ENCODE data around the gene FBXO2.

The FBXO2 gene

DNA sequence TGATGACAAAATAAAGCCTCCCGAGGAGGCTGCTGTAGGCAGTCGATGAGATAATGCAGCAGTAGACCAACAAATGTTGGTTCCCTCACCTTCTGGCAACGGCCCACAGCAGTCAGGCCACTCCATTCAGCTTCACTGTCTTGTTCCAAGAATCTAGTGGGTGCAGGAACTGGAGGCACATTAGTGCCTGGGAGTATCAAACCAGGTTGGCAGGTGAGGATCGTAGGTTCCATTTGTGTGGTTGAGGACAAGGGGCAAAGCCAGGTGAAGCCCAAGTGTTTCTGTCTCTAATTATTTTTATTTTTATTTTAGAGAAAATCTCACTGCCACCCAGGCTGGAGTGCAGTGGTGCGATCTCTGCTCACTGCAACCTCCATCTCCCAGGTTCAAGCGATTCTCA is 13.3 kb downstream of the FBXO2 start:
- CTCF ChIA-PET: interaction anchor here (0.8 to 16.0 kb wide), 8 partner anchors 8 to 604 kb away, joined by 3 to 248 read pairs (median 6); no protein-coding TSS in a partner anchor
- POLR2A ChIA-PET: no interaction called here
- TF ChIP-seq, protein P1, sequence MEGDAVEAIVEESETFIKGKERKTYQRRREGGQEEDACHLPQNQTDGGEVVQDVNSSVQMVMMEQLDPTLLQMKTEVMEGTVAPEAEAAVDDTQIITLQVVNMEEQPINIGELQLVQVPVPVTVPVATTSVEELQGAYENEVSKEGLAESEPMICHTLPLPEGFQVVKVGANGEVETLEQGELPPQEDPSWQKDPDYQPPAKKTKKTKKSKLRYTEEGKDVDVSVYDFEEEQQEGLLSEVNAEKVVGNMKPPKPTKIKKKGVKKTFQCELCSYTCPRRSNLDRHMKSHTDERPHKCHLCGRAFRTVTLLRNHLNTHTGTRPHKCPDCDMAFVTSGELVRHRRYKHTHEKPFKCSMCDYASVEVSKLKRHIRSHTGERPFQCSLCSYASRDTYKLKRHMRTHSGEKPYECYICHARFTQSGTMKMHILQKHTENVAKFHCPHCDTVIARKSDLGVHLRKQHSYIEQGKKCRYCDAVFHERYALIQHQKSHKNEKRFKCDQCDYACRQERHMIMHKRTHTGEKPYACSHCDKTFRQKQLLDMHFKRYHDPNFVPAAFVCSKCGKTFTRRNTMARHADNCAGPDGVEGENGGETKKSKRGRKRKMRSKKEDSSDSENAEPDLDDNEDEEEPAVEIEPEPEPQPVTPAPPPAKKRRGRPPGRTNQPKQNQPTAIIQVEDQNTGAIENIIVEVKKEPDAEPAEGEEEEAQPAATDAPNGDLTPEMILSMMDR (IDR thresholded peaks at IDR 0.05; ENCODE audit: control extremely low read depth, extremely low read depth, low read depth, missing control alignments): no peak
- DNase-seq (ENCODE audit: extremely low spot score): no peak

DNA sequence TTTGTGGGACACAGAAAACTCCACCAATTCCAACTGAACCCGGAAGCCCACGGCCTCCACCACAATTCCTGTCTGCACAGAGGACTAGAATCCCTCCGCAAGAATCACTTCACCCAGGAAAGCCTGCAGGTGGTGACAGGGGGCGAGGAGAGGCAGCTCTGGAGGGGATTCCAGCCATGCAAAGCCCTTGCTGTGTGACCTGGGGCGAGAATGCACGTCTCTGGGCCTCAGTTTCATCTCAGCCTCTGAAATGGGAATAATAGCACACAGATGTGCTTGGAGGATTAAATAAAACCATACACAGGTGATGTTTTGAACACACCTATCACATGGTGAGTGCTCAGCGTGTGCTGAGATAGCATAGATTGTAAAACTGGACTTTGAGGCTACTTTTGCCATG is 14.1 kb downstream of the FBXO2 start:
- CTCF ChIA-PET: interaction anchor here (6.1 to 16.0 kb wide), 2 partner anchors 399 to 603 kb away, joined by 63 to 248 read pairs; no protein-coding TSS in a partner anchor
- no peak for DNase-seq (ENCODE audit: extremely low spot score)
- POLR2A ChIA-PET: no interaction called here
- TF ChIP-seq, protein P1 (IDR thresholded peaks at IDR 0.05; ENCODE audit: control extremely low read depth, extremely low read depth, low read depth, missing control alignments): no peak

DNA sequence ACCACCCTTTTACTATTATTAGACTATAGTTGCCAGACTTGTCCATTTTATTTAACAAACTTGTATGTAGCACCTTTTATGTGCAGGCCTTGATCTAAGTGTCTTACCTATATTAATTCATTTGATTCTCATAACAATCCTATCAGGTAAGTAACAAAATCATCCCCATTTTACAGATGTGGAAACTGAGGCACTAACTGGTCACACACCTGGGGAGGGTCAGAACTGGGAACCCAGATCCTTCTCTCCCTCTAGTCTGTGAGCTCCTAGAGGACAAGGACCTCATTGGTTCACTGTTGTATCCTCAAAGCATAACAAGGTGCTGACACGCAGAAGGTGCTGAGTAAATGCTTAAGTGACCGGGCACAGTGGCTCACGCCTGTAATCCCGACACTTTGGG is 14.9 kb downstream of the FBXO2 start:
- TF ChIP-seq, protein P1 (IDR thresholded peaks at IDR 0.05; ENCODE audit: control extremely low read depth, extremely low read depth, low read depth, missing control alignments): no peak
- no peak for DNase-seq (ENCODE audit: extremely low spot score)
- CTCF ChIA-PET: interaction anchor here (16.0 kb wide), 1 partner anchor 602 kb away, joined by 248 read pairs; no protein-coding TSS in a partner anchor
- POLR2A ChIA-PET: no interaction called here

DNA sequence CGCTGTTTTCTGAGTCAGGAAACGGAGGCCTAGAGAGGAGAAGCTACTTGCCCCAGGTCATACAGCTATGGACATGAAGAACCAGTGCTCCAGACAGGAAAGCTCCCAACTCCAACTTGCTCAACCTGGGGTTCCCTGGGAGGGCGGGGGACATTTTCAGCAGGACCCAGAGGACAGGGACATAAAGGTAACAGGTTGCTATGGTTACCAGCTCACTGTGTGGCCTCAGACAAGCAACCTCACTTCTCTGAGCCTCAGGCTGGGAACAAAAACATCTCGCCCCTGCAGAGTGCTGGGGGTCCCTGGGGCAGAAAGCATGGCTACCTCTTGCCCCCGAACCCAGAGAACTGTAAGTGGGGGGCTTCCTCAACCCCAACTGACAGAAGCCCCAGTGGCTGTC is 16.1 kb downstream of the FBXO2 start:
- POLR2A ChIA-PET: no interaction called here
- no peak for DNase-seq (ENCODE audit: extremely low spot score)
- CTCF ChIA-PET: interaction anchor here (1.1 to 3.0 kb wide), 5 partner anchors 8 to 601 kb away, joined by 3 to 20 read pairs (median 5); partner anchors contain the start of gene FBXO6
- TF ChIP-seq, protein P1 (IDR thresholded peaks at IDR 0.05; ENCODE audit: control extremely low read depth, extremely low read depth, low read depth, missing control alignments): no peak

DNA sequence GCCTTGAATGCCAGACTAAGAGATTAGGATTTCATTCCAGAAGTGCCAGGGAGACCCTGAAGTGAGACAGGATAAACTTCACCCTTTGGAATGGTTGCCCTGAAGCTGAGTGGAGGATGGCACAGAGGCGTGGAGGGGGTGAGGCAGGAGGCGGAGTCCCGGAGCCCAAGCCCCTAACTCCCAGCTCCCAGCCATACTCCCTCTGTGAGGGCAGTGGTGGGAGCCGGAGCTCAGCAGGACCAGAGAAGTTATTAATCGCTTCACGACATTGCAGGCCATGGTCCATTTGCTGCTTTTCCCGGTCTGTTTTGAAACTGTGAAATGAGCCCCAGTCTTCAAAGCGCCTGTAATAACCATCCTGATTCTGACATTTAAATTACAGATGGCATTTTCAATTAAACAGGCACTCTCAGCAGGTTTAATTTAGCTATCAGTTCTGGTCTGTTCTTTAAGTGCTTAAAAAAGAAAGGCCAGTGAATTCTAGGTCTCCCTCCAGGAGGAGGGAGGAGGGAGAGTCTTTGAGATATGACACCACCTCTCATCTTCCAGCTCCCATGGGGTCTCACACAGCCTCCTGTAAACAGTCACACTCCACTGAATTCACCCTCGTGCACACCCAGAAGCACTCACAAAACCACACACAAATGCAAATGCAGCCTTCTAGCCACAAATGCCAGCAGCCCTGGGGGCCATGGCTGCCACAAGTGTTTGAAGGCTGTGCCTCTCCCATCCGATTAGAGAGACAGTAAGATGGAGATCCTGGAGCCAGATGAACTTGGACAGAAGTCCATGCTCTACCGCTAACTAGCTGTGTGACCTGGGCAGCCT is 19.6 kb downstream of the FBXO2 start:
- no peak for DNase-seq (ENCODE audit: extremely low spot score)
- ChIA-PET POLR2A (interaction anchor here (0.5 kb wide), 1 partner anchor 385 kb away, joined by 6 read pairs; the partner anchor contains the start of gene MIIP), CTCF (interaction anchor here (1.1 to 5.0 kb wide), 7 partner anchors 8 to 597 kb away, joined by 3 to 25 read pairs (median 5); partner anchors contain the start of gene FBXO6)
- TF ChIP-seq, protein P1 (IDR thresholded peaks at IDR 0.05; ENCODE audit: control extremely low read depth, extremely low read depth, low read depth, missing control alignments): no peak

DNA sequence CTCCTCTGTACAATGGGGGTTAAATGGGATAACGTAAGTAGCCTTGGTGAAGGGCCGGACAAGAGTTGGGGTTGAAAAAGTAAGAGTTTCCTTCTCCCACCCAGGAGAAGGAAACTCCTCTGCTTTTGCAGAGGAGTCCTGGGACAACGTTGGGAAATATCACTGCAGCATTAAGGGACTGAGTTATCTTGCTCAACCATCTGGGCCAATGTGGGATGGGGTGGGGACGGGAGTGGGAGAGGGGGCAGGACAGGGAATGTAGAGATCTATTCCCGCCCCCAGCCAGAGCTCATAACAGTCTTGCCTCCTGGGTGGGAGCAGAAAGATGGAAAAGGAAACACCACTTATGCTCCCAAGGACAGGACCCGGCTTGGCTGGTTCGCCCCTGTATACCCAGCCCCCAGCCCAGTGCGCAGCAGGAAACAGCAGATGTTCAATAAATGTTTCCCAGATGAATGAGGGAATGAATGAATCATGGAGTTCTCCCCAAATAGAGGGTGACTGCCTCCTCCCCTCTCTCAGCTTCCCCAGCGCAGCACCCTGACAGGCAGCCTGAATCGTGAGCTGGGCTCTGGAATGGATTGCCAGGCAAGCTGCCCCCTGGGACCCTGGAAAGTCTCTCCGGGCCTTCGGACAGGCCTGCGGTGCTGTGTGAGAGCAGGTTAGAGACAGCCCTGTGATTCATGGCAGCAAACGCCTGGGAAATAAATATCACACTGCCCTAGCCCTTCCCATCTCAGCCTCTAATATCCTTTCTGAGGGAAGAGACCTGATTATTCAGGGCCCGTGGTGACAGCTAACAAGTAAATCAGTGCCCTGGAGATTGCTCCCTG is 24.8 kb downstream of the FBXO2 start:
- CTCF ChIA-PET: interaction anchor here (1.5 kb wide), 1 partner anchor 592 kb away, joined by 4 read pairs; no protein-coding TSS in a partner anchor
- no peak for DNase-seq (ENCODE audit: extremely low spot score)
- TF ChIP-seq, protein P1 (IDR thresholded peaks at IDR 0.05; ENCODE audit: control extremely low read depth, extremely low read depth, low read depth, missing control alignments): no peak
- POLR2A ChIA-PET: no interaction called here

Data from GM10248 (cell line).